GM20431 (cell line): Measurements from ENCODE around the gene TTLL5.

Experiments used
- in situ Hi-C: fragments of 300-500 bp; cut with MseI, MboI; formaldehyde crosslinking; loops from one replicate; pipeline ENCODE4 v1.15.0; 2020; ENCODE audit warnings: low sequenced_read_pairs; ENCODE audit not compliant: unreplicated experiment

TTLL5 gene

DNA sequence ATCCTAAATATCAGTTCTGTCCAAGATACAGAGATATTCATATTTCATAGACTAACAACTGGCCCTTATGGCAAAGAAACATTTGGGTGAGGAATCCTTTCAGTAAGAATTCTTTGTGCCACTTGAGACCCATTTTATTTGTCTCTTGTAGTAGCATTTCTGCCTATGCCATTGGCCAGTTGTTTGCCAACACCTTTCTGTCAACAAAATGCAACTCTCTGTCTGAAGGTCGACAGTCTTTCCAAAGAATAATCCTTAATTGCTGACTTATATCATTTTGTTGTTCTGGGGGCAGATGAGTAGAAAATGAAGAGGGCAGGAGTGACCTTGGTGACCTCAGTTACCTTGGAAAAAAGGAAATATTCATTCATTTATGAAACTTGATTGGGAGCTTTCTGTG, 335.4 kb downstream of the TTLL5 start:
- in situ Hi-C loops = no loop called here

DNA sequence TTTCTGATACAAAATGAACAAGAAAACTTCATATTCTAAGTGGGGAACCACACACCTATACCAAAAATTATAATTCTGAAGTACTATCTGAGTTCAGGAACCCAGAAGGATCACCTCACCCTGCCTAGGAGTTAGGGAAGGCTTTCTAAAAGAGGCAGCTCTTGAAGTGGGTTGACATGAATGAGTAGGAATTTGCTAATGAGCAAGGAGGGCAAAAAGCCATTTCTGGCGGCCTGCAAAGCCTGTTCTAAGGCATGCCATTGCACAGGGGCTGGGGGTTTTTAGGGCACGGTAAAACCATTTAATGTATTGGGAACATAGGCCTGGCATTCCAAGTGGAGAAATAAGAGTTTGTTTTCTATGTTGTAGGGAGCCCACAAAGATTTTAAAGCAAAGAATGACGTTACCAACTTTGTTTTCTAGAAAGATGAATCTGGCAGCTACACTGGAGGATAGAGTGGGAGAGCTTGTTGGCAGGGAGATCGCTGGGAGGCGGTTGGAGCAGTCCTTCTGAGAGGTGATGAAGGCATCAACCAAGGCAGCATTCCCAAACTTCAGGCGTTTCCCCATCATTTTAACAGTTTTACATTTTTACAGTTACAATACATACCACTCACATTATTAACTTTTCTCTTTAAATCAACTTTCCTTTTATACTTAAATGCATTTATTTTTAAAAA, 338.6 kb downstream of the TTLL5 start:
- in situ Hi-C loops = no loop called here

DNA sequence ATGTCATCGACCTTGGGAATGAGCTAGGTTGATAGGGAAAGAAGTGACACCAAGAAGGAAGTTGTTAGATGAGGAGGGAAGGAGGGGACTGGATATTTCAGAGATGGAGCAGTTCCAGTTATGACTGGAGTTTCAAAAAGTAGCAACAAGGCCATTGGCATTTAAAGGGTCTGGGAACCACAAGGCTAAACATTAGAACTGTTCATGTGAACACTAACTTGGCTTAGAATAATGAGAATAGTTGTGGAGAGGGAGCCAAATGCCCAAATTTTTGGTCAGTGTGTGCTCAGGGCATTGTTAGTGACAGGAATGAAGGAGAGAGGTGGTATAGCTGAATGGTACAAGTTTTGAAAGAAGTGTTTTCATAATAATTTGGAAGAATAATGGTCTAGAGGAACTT, 341.3 kb downstream of the TTLL5 start:
- in situ Hi-C loops = no loop called here
